Measurements from ENCODE around the gene FREM3.
"Not testable (repeated sequence)": the region's sequence is repeated elsewhere in the genome, so short reads cannot be mapped to it uniquely, and the experiment has no call there.

- not testable (repeated sequence) for TF ChIP-seq CTCF (IDR thresholded peaks at IDR 0.05; ENCODE audit: borderline replicate concordance, extremely low read depth, low read length, poor library complexity, severe bottlenecking); EZH2 (IDR thresholded peaks at IDR 0.05; ENCODE audit: borderline replicate concordance, low read depth, low read length, severe bottlenecking)
Measured at GRCh38 chr4:143673629-143674028, 26.8 kb downstream of the FREM3 start.

All from DND-41 (cell line).